ENCODE data around the gene ITIH5. TPM values are rescaled to one million over a fixed set of nuclear protein-coding genes. Genes with fewer than 3 reads are reported as not detected.

Gene ITIH5
- total RNA-seq, 4 donors from 2014 or later, result 4.4 to 10.7 (median 8.3) TPM

DNA sequence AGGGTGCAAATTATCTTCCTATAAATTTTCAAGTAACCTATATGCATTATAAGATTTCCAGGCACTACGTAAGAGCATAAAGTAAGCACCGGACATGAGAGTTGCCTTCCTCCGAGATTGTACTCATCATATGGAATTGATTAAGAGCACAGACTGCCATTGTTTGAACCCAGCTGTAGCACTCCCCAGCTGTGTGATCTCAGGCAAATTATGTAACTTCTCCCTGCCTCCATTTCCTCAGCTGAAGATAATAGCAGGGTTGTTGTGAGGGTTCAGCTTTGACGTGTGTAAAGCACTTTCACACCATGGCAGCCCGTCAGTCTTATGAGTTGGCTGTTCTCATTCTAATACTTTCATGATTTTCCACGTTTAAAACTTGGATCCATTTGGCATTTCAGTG lies 122.6 kb downstream of the ITIH5 start:
- WGBS, 2 donors, result 58 to 77% methylated on average over 6 of the region's 6 CpGs
- intact Hi-C loops (cut with DNase I; ENCODE audit: low total_unique reads), result no loop called here
- DNase-seq (ENCODE audit: low spot score in 2 of 2), result no peak

DNA sequence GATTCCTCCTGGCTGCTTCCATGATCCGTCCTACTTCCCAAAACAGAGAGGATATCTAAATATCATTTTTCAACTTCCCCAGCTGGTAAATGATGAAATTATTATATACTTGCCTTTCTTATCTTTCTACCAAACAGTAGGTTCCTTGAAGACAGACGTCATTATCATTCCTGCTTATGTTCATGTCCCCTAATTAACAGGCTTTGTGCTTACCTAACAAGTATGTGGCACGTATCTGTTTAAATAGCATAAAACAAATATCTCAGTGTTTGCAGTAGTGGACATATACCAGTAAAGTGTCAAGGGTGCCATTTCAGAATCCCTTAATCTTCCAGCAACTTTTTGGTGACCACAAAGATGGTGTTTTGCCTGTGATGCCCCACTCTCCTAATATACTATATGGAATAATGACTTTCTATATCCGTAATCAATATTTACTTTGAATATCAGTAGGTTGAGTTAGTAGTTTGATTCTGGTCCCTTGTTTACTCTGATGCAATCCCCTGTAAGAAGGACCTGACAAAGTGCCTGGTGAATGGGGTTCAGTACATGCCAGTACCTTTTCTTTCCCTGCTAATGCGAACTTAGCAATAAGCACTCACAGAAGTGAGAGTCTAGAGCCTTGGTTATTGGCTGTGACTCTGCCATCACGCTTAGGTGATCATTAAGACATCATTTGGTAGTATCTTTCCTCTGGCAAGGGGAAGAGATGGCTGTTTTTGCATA lies 124.4 kb downstream of the ITIH5 start:
- 75 to 76% methylated on average over 6 of the region's 6 CpGs for WGBS, 2 donors
- no peak for DNase-seq (ENCODE audit: low spot score in 2 of 2)
- TF ChIP-seq, protein P1, sequence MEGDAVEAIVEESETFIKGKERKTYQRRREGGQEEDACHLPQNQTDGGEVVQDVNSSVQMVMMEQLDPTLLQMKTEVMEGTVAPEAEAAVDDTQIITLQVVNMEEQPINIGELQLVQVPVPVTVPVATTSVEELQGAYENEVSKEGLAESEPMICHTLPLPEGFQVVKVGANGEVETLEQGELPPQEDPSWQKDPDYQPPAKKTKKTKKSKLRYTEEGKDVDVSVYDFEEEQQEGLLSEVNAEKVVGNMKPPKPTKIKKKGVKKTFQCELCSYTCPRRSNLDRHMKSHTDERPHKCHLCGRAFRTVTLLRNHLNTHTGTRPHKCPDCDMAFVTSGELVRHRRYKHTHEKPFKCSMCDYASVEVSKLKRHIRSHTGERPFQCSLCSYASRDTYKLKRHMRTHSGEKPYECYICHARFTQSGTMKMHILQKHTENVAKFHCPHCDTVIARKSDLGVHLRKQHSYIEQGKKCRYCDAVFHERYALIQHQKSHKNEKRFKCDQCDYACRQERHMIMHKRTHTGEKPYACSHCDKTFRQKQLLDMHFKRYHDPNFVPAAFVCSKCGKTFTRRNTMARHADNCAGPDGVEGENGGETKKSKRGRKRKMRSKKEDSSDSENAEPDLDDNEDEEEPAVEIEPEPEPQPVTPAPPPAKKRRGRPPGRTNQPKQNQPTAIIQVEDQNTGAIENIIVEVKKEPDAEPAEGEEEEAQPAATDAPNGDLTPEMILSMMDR (IDR thresholded peaks at IDR 0.05), result no peak
- no peak for TF ChIP-seq POLR2A (IDR thresholded peaks at IDR 0.05)
- H3K4me3 ChIP-seq (ENCODE audit: low read depth, poor library complexity, severe bottlenecking), result no peak overlapping the region
- intact Hi-C loops (cut with DNase I; ENCODE audit: low total_unique reads), result no loop called here

More for the DNA sequence above, 122.6 kb downstream of the ITIH5 start:
- H3K4me3 ChIP-seq (ENCODE audit: low read depth, poor library complexity, severe bottlenecking), result no peak overlapping the region
- TF ChIP-seq POLR2A (IDR thresholded peaks at IDR 0.05), result no peak
- TF ChIP-seq, protein P1 (IDR thresholded peaks at IDR 0.05), result no peak

DNA sequence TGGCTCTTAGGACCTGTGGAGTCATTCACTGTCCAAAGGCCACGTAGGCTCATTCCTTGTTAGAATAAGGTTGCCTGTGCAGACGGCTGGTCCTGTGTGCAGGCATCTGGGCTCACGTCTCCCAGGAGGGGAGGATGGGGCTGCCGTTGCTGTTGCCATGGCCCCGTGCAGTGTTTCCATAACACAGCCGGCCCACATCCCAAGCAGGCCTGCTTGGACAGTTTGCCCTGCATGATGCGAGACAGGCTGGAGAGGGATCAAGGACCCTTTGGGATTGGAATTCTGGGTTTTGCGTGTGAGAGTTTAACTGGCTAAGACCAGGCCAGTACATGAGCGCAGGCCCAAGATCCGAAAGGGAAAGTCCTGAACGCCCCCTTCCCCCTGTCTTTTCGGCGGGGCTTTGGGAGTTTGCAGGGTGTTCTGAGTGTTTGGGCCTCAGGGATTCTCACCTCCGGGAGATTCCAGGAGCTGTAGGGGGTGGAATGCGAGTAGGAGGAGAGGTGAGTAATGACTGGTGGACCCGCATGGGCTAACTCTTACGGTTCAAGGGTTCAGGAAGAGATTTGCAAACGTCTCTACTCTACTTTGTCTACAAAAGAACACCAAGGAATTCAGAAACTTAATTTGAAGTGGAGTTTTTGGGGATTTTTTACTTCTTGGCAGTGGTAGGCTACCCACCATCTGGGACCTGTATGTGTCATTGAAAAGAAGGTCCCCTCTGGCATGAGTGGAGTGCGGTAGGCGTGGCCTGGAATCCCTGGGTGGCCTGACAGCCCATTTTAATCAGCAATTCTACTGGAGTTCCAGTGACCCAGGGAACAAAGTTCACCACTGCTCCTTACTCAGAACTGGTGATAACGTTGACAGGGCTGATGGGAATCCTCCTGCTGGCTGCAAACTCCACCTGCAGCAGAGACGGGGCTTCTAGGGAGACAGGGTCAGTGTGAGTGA lies 125.4 kb downstream of the ITIH5 start:
- WGBS, 2 donors, result 39 to 43% methylated on average over 22 of the region's 22 CpGs
- TF ChIP-seq, protein P1 (IDR thresholded peaks at IDR 0.05), result no peak
- TF ChIP-seq POLR2A (IDR thresholded peaks at IDR 0.05), result no peak
- DNase-seq (ENCODE audit: low spot score in 2 of 2), result peak in 1 of 2 donors; percentile 84
- H3K4me3 ChIP-seq (ENCODE audit: low read depth, poor library complexity, severe bottlenecking), result no peak overlapping the region
- intact Hi-C loops (cut with DNase I; ENCODE audit: low total_unique reads), result no loop called here

DNA sequence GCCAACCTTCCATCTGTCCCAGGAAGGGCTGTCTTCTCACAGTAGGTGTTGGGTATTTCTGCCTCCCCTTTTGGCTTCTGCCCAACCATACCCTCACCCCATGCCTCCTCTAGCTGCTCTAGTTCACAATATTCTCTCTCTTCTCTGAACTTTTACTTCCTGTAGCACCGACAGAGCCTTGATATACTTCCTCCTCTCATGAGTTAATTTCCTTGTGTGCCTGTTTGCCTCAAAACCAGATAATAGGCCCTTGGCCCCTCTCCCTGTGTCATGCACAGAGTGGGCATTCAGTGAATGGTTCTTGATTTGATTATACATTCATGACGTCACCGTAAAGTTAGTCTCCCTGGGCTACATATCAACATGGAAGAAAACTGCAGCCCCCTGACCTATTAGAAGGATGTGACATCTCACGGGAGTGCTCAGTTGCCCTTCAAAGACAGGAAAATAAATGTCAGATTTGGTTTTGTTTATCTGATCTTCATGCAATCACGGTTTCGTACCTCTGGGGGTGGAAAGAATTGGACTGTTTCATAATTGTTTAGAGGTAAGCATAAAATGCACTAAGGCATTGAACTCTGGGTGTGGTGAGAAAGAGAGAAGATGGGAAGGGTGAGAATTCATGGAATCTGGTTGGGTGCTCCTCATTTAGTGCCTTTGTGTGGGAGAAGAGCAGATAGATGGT lies 127.7 kb downstream of the ITIH5 start:
- 56 to 72% methylated on average over 6 of the region's 6 CpGs for WGBS, 2 donors
- intact Hi-C loops (cut with DNase I; ENCODE audit: low total_unique reads), result no loop called here
- H3K4me3 ChIP-seq (ENCODE audit: low read depth, poor library complexity, severe bottlenecking), result no peak overlapping the region
- TF ChIP-seq, protein P1 (IDR thresholded peaks at IDR 0.05), result no peak
- no peak for TF ChIP-seq POLR2A (IDR thresholded peaks at IDR 0.05)
- no peak for DNase-seq (ENCODE audit: low spot score in 2 of 2)

DNA sequence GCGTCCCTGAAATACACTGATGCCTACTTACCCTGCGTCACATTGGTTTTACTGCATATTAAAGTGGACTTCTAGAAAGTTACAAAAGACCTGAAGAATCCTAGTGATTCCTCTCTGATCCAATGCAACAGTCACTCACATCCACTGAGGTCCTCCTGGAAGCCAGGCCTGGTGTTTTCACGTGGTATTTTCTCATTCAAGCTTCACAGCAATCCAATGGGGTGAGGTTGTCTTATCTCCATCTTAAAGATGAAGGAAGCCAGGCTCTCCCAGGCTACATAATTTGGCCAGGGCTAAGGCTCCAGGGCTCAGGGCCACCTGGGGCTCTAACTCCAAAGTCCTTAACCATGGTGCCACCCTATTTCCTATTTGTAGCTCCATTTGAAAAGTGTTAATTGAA lies 129.6 kb downstream of the ITIH5 start:
- TF ChIP-seq, protein P1 (IDR thresholded peaks at IDR 0.05), result no peak
- no peak for TF ChIP-seq POLR2A (IDR thresholded peaks at IDR 0.05)
- 89 to 95% methylated on average over 3 of the region's 3 CpGs for WGBS, 2 donors
- intact Hi-C loops (cut with DNase I; ENCODE audit: low total_unique reads), result no loop called here
- H3K4me3 ChIP-seq (ENCODE audit: low read depth, poor library complexity, severe bottlenecking), result no peak overlapping the region
- DNase-seq (ENCODE audit: low spot score in 2 of 2), result peak in 1 of 2 donors; percentile 53
